Brain microvascular endothelial cell (primary cell): Measurements from ENCODE around the gene PCBP3.

ENCODE experiments used
- DNase-seq: peaks from one replicate; pipeline ENCODE4 v3.0.0-alpha.2; 2020
- H3K27ac ChIP-seq: fragments of 250-450 bp; sonication (Bioruptor Pico); 2 replicates; pipeline ENCODE4 v1.5.1; 2020; ENCODE audit warnings: mild to moderate bottlenecking, moderate library complexity
- H3K27me3 ChIP-seq: fragments of 250-450 bp; sonication (Bioruptor Pico); replicated peaks from 2 replicates; pipeline ENCODE4 v1.5.1; 2020; ENCODE audit warnings: mild to moderate bottlenecking
- H3K36me3 ChIP-seq: fragments of 250-450 bp; sonication (Bioruptor Pico); replicated peaks from 2 replicates; pipeline ENCODE4 v1.5.1; 2020; ENCODE audit warnings: mild to moderate bottlenecking
- H3K4me3 ChIP-seq: 2 replicates; pipeline ENCODE4 v1.5.1; 2011; ENCODE audit warnings: low read depth, mild to moderate bottlenecking, control low read depth, low read length, moderate library complexity
- in situ Hi-C: cut with HindIII; loops from 2 replicates; pipeline ENCODE4 v1.10.0; 2017; ENCODE audit warnings: low sequenced_read_pairs, low pct_ligation_motif_present
- TF ChIP-seq, protein P1 (sequence below): IDR thresholded peaks from 2 replicates; pipeline ENCODE4 v1.5.1; 2011; ENCODE audit warnings: low read depth, mild to moderate bottlenecking, moderate library complexity, low read length, control low read depth, inconsistent platforms; ENCODE audit errors: missing control alignments

The PCBP3 gene

GRCh38 chr21:45749974-45750373 lies 106.4 kb downstream of the PCBP3 start:
- no peaks in the 10 kb centered on the region for H3K27me3 ChIP-seq
- H3K4me3 ChIP-seq, result no peak overlapping the region
- in situ Hi-C loops, result no loop called here
- TF ChIP-seq, protein P1, sequence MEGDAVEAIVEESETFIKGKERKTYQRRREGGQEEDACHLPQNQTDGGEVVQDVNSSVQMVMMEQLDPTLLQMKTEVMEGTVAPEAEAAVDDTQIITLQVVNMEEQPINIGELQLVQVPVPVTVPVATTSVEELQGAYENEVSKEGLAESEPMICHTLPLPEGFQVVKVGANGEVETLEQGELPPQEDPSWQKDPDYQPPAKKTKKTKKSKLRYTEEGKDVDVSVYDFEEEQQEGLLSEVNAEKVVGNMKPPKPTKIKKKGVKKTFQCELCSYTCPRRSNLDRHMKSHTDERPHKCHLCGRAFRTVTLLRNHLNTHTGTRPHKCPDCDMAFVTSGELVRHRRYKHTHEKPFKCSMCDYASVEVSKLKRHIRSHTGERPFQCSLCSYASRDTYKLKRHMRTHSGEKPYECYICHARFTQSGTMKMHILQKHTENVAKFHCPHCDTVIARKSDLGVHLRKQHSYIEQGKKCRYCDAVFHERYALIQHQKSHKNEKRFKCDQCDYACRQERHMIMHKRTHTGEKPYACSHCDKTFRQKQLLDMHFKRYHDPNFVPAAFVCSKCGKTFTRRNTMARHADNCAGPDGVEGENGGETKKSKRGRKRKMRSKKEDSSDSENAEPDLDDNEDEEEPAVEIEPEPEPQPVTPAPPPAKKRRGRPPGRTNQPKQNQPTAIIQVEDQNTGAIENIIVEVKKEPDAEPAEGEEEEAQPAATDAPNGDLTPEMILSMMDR, result no peak
- no peak overlapping the region for H3K27ac ChIP-seq
- H3K36me3 ChIP-seq, result peaks cover 2% of the 10 kb centered on the region
- no peak for DNase-seq

GRCh38 chr21:45750936-45751335 lies 107.4 kb downstream of the PCBP3 start:
- H3K27me3 ChIP-seq, result no peaks in the 10 kb centered on the region
- no peak for DNase-seq
- in situ Hi-C loops, result no loop called here
- H3K4me3 ChIP-seq, result no peak overlapping the region
- H3K27ac ChIP-seq, result no peak overlapping the region
- H3K36me3 ChIP-seq, result no peaks in the 10 kb centered on the region
- TF ChIP-seq, protein P1, result no peak

DNA sequence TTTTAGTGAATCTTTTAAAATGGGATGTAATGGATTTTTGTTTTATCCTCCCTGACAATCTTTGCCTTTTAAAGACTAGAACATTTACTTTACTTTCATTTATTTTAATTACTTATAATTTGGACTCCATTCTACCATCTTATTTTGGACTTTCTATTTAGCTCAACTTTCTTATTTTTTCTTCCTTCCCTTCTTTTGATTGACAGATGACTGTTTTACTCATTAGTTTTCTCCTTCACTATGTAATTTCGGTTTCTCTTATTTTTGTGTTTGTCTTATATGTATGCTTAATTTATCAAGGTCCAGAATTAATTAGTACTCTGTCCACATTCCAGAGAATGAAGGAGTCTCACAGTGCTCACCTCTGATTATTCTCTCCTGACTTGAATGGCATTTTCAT lies 109.9 kb downstream of the PCBP3 start:
- no peak for DNase-seq
- in situ Hi-C loops, result no loop called here
- no peaks in the 10 kb centered on the region for H3K36me3 ChIP-seq
- no peak overlapping the region for H3K4me3 ChIP-seq
- H3K27ac ChIP-seq, result no peak overlapping the region
- no peaks in the 10 kb centered on the region for H3K27me3 ChIP-seq
- TF ChIP-seq, protein P1, result no peak

- no peak overlapping the region for H3K4me3 ChIP-seq
- in situ Hi-C loops, result no loop called here
- TF ChIP-seq, protein P1, result no peak
- no peaks in the 10 kb centered on the region for H3K36me3 ChIP-seq
- H3K27me3 ChIP-seq, result no peaks in the 10 kb centered on the region
- H3K27ac ChIP-seq, result no peak overlapping the region
- DNase-seq, result no peak
Measured at GRCh38 chr21:45756029-45756428, 112.5 kb downstream of the PCBP3 start.

- no peaks in the 10 kb centered on the region for H3K36me3 ChIP-seq
- no peak overlapping the region for H3K4me3 ChIP-seq
- TF ChIP-seq, protein P1, result no peak
- in situ Hi-C loops, result no loop called here
- DNase-seq, result no peak
- H3K27ac ChIP-seq, result no peak overlapping the region
- no peaks in the 10 kb centered on the region for H3K27me3 ChIP-seq
Measured at GRCh38 chr21:45756669-45757068, 113.1 kb downstream of the PCBP3 start.

GRCh38 chr21:45761704-45762103 lies 118.2 kb downstream of the PCBP3 start:
- DNase-seq, result no peak
- in situ Hi-C loops, result no loop called here
- Histone ChIP-seq H3K27ac (no peak overlapping the region), H3K27me3 (no peaks in the 10 kb centered on the region), H3K36me3 (no peaks in the 10 kb centered on the region), H3K4me3 (no peak overlapping the region)
- TF ChIP-seq, protein P1, result no peak
